ENCODE results near the gene SORCS1. TPM values are rescaled to one million over a fixed set of nuclear protein-coding genes. Genes with fewer than 3 reads are reported as not detected.

Gene SORCS1
- total RNA-seq, 4 donors from 2014 or later, result 0.40 to 5.1 (median 2.5) TPM

- H3K27me3 ChIP-seq, result no peaks in the 10 kb centered on the region
- no peak overlapping the region for H3K27ac ChIP-seq
- H3K4me1 ChIP-seq, result no peaks in the 10 kb centered on the region
- in situ Hi-C loops (cut with MboI; ENCODE audit: low pct_ligation_motif_present in 1 of 4, low pct_unique_long_range_greater_than_20kb in 1 of 4, low sequenced_read_pairs in 3 of 4) (no loop called here), intact Hi-C loops (cut with DNase I; ENCODE audit: low total_unique reads) (no loop called here)
- no peaks in the 10 kb centered on the region for H3K9me3 ChIP-seq
- H3K4me3 ChIP-seq, result no peak overlapping the region
- no peaks in the 10 kb centered on the region for H3K36me3 ChIP-seq
- DNase-seq, result no peak
- no peak for TF ChIP-seq POLR2AphosphoS5 (IDR thresholded peaks at IDR 0.05)
- no peak for TF ChIP-seq EP300 (IDR thresholded peaks at IDR 0.05; ENCODE audit: low read depth)
- no peak for TF ChIP-seq CTCF (IDR thresholded peaks at IDR 0.05)
- no peak for TF ChIP-seq POLR2A (IDR thresholded peaks at IDR 0.05)
- 89 to 95% methylated on average over 4 to 6 of the region's 6 CpGs for whole genome bisulfite sequencing, 2 donors (ENCODE audit: low coverage in 1 of 2)
These were observed 256.3 kb downstream of the SORCS1 start for GRCh38 chr10:106908225-106908624.

- WGBS, 2 donors (ENCODE audit: low coverage in 1 of 2), result 19 to 27% methylated on average over 1 of the region's 1 CpG
- Histone ChIP-seq H3K27me3 (no peaks in the 10 kb centered on the region), H3K9me3 (no peaks in the 10 kb centered on the region), H3K4me3 (no peak overlapping the region), H3K36me3 (no peaks in the 10 kb centered on the region), H3K4me1 (no peaks in the 10 kb centered on the region), H3K27ac (no peak overlapping the region)
- DNase-seq, result no peak
- in situ Hi-C loops (cut with MboI; ENCODE audit: low pct_ligation_motif_present in 1 of 4, low pct_unique_long_range_greater_than_20kb in 1 of 4, low sequenced_read_pairs in 3 of 4) (no loop called here), intact Hi-C loops (cut with DNase I; ENCODE audit: low total_unique reads) (no loop called here)
- no peak for TF ChIP-seq POLR2AphosphoS5 (IDR thresholded peaks at IDR 0.05)
- no peak for TF ChIP-seq CTCF (IDR thresholded peaks at IDR 0.05)
- no peak for TF ChIP-seq POLR2A (IDR thresholded peaks at IDR 0.05)
- TF ChIP-seq EP300 (IDR thresholded peaks at IDR 0.05; ENCODE audit: low read depth), result no peak
These were observed 260.3 kb downstream of the SORCS1 start for GRCh38 chr10:106904209-106904608.

- Histone ChIP-seq H3K4me1 (peaks cover 0 to 6% (median 0%) of the 10 kb centered on the region in 4 donors), H3K27ac (no peak overlapping the region), H3K27me3 (no peaks in the 10 kb centered on the region), H3K36me3 (no peaks in the 10 kb centered on the region), H3K4me3 (no peak overlapping the region), H3K9me3 (no peaks in the 10 kb centered on the region)
- intact Hi-C loops (cut with DNase I; ENCODE audit: low total_unique reads) (no loop called here), in situ Hi-C loops (cut with MboI; ENCODE audit: low pct_ligation_motif_present in 1 of 4, low pct_unique_long_range_greater_than_20kb in 1 of 4, low sequenced_read_pairs in 3 of 4) (no loop called here)
- WGBS, 2 donors (ENCODE audit: low coverage in 1 of 2), result 88 to 92% methylated on average over 2 of the region's 2 CpGs
- TF ChIP-seq EP300 (IDR thresholded peaks at IDR 0.05; ENCODE audit: low read depth), result no peak
- TF ChIP-seq POLR2AphosphoS5 (IDR thresholded peaks at IDR 0.05), result no peak
- no peak for TF ChIP-seq POLR2A (IDR thresholded peaks at IDR 0.05)
- no peak for DNase-seq
These were observed 261.3 kb downstream of the SORCS1 start for GRCh38 chr10:106903180-106903579.

GRCh38 chr10:106900016-106900652 lies 264.4 kb downstream of the SORCS1 start:
- Histone ChIP-seq H3K4me3 (no peak overlapping the region), H3K27me3 (no peaks in the 10 kb centered on the region), H3K27ac (no peak overlapping the region), H3K36me3 (no peaks in the 10 kb centered on the region), H3K4me1 (peaks cover 0 to 14% (median 0%) of the 10 kb centered on the region in 4 donors), H3K9me3 (no peaks in the 10 kb centered on the region)
- TF ChIP-seq POLR2AphosphoS5 (IDR thresholded peaks at IDR 0.05) (no peak), CTCF (IDR thresholded peaks at IDR 0.05) (no peak), EP300 (IDR thresholded peaks at IDR 0.05; ENCODE audit: low read depth) (no peak), POLR2A (IDR thresholded peaks at IDR 0.05) (no peak)
- in situ Hi-C loops (cut with MboI; ENCODE audit: low pct_ligation_motif_present in 1 of 4, low pct_unique_long_range_greater_than_20kb in 1 of 4, low sequenced_read_pairs in 3 of 4), result no loop called here
- 73 to 95% methylated on average over 6 to 7 of the region's 7 CpGs for WGBS, 2 donors (ENCODE audit: low coverage in 1 of 2)
- intact Hi-C loops (cut with DNase I; ENCODE audit: low total_unique reads), result no loop called here
- DNase-seq, result no peak

GRCh38 chr10:106898446-106898845 lies 266.1 kb downstream of the SORCS1 start:
- Histone ChIP-seq H3K27me3 (no peaks in the 10 kb centered on the region), H3K36me3 (no peaks in the 10 kb centered on the region), H3K27ac (peak overlapping the region in 3 of 4 donors; percentile 32 to 63 (median 49)), H3K4me3 (no peak overlapping the region), H3K4me1 (peaks cover 0 to 21% (median 0%) of the 10 kb centered on the region in 4 donors), H3K9me3 (no peaks in the 10 kb centered on the region)
- 55 to 72% methylated on average over 4 of the region's 4 CpGs for WGBS, 2 donors (ENCODE audit: low coverage in 1 of 2)
- TF ChIP-seq CTCF (IDR thresholded peaks at IDR 0.05), result no peak
- TF ChIP-seq EP300 (IDR thresholded peaks at IDR 0.05; ENCODE audit: low read depth), result no peak
- no peak for TF ChIP-seq POLR2A (IDR thresholded peaks at IDR 0.05)
- TF ChIP-seq POLR2AphosphoS5 (IDR thresholded peaks at IDR 0.05), result no peak
- intact Hi-C loops (cut with DNase I; ENCODE audit: low total_unique reads), result no loop called here
- no peak for DNase-seq
- in situ Hi-C loops (cut with MboI; ENCODE audit: low pct_ligation_motif_present in 1 of 4, low pct_unique_long_range_greater_than_20kb in 1 of 4, low sequenced_read_pairs in 3 of 4), result no loop called here
